ENCODE data around the gene KIRREL3. TPM values are rescaled to one million over a fixed set of nuclear protein-coding genes. Genes with fewer than 3 reads are reported as not detected.

Gene KIRREL3
- total RNA-seq, 1 donor = 0.45 TPM

DNA sequence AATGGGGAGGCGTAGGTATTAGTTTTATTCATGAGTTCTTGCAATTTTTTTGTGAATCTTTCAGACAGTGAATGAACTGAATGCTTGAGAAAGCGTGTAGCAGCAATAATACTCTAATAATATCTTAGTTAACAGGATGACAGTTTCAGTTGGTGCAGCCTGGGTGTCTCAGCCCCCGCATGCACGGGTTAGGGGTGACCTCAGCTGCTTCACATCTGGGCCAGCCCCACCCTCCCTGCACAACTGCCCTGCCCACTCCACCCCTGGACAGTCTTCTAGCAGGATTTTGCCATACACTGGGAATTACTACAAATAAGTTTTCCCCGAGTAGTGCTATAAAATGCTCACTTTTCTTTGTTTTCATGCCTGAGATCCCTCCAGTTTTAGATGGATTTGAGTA is 561.9 kb downstream of the KIRREL3 start:
- no peak overlapping the region for H3K4me3 ChIP-seq (ENCODE audit: low read depth, low read length)
- DNase-seq (ENCODE audit: low read depth) = no peak
- TF ChIP-seq, protein P1, sequence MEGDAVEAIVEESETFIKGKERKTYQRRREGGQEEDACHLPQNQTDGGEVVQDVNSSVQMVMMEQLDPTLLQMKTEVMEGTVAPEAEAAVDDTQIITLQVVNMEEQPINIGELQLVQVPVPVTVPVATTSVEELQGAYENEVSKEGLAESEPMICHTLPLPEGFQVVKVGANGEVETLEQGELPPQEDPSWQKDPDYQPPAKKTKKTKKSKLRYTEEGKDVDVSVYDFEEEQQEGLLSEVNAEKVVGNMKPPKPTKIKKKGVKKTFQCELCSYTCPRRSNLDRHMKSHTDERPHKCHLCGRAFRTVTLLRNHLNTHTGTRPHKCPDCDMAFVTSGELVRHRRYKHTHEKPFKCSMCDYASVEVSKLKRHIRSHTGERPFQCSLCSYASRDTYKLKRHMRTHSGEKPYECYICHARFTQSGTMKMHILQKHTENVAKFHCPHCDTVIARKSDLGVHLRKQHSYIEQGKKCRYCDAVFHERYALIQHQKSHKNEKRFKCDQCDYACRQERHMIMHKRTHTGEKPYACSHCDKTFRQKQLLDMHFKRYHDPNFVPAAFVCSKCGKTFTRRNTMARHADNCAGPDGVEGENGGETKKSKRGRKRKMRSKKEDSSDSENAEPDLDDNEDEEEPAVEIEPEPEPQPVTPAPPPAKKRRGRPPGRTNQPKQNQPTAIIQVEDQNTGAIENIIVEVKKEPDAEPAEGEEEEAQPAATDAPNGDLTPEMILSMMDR (IDR thresholded peaks at IDR 0.05; ENCODE audit: insufficient read depth, low read length) = no peak

DNA sequence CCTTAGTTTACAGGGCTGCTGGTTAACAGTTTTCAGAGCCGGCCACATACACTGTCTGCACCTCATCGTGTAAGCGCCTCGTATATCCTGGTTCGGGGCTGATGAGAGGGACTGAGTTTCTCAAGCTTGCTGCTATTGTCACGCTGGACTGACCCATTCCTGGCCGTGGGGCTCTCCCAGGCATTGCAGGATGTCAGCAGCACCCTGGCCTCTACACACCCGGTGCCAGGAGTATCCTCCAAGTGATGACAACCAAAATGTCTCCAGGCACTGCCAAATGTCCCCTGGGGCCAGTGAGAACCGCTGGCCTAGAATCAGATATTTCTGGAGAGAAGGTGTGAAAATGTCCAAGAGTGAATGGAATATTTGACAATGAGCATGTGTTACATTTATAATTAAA is 562.3 kb downstream of the KIRREL3 start:
- no peak overlapping the region for H3K4me3 ChIP-seq (ENCODE audit: low read depth, low read length)
- TF ChIP-seq, protein P1 (IDR thresholded peaks at IDR 0.05; ENCODE audit: insufficient read depth, low read length) = no peak
- no peak for DNase-seq (ENCODE audit: low read depth)

DNA sequence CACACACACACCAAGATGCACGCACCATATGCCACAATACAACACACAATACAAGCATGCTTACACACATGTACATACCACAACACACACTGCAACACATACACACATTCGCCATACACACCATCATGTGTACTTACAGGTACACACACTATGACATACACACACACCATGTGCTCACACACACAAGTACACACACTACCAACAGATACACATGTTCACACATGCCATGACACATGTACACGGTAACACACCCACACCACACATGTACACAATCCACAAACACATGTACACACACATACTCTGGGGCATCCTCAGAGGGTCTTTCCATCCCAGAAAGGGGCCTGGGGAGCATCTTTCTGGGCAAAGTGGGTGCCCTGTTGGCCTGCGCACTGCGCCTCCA is 562.8 kb downstream of the KIRREL3 start:
- TF ChIP-seq, protein P1 (IDR thresholded peaks at IDR 0.05; ENCODE audit: insufficient read depth, low read length) = no peak
- no peak for DNase-seq (ENCODE audit: low read depth)
- no peak overlapping the region for H3K4me3 ChIP-seq (ENCODE audit: low read depth, low read length)

DNA sequence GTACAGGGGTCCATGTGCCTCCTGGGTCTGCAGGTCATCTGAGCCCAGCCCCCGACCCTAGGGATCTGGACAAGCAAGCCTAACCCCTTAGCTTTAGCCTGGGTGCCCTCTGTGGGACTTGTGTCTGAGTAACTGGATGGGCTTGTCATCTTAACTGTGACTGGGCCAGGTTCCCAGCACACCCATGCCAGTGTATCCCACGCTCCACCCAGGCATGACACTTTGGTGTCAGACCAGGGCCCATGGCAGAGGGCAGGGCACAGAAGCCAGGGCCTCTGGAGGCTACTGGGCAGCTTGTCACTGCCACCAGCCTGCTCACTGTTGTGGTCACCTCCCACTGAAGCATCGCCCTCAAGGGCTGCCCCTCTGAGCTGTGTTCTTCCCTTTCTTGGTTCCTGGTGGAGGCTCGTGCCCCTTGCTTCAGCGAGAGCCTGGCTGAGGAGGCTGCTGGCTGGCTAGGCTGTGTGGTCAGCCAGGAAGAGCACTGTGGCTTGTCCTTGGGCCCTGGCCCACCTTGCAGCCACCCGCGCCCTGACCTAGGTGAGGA is 564.3 kb downstream of the KIRREL3 start:
- DNase-seq (ENCODE audit: low read depth) = no peak
- TF ChIP-seq, protein P1 (IDR thresholded peaks at IDR 0.05; ENCODE audit: insufficient read depth, low read length) = no peak
- H3K4me3 ChIP-seq (ENCODE audit: low read depth, low read length) = no peak overlapping the region

DNA sequence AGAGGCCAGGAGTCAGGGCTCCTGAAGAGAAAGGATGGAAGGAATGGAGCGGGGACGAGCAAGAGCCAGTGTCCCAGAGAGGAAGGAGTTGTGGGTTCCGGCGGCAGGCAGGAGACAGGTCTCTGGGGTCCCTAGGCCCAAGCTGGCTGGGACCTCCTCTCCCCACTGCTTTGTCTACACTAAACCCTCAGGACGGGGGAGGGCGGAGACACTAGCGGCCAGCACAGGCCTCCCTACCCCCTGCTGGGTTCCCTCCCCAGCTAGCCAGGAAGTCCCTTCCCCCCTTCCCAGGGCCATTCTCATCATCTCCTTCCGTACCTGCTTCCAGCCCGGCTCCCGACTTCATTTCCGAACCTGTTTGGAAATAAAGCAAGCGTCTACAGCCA is 565.6 kb downstream of the KIRREL3 start:
- no peak for DNase-seq (ENCODE audit: low read depth)
- TF ChIP-seq, protein P1 (IDR thresholded peaks at IDR 0.05; ENCODE audit: insufficient read depth, low read length) = no peak
- H3K4me3 ChIP-seq (ENCODE audit: low read depth, low read length) = no peak overlapping the region

DNA sequence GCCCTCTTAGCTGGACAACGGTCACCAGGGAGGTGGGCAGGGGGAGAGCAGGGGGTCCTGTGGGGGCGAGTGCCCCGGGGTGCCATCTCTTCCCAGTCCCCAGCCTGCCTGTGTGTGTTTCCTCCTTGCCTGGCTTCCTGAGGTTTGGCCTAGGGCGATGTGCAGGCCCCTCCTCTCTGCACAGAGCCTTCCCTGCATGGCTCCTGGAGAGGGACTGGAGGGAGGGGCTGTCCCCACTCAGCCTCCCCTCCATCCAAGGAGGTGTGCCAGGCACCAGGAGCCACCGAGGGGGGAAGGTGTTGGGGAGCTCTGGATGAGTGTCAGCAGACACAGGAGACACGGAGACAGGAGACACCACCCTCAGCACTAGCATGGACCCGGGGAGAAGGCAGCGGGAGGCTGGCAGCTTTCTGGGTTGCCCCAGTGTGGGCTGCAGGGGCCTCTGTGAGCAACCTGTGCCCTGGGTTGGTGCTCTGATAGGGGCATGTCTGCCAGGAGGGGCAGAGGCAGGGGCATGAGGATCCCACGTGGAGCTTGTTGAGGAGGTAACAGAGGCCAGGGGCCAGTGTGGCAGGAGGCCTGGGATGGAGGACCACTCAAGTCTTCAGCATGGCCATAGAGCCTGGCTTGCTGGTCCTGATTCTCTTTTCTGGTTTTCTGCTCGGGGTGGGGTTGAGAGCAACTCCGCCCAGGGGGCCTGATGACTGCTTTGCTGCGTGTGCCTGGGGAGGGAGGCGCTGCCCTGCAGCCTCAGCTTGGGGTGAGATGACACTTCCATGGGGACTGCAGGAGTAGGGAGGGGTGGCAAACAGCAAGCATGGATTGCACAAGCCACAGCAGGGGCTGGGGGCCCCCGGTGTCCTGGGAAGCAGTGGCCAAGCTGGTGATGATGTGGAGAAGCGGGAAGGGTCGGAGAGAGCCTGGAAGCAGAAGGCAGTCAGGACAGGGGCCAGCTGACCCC is 566.3 kb downstream of the KIRREL3 start:
- H3K4me3 ChIP-seq (ENCODE audit: low read depth, low read length) = no peak overlapping the region
- TF ChIP-seq, protein P1 (IDR thresholded peaks at IDR 0.05; ENCODE audit: insufficient read depth, low read length) = no peak
- no peak for DNase-seq (ENCODE audit: low read depth)
